ENCODE results near the gene PTPN11.

Gene PTPN11

DNA sequence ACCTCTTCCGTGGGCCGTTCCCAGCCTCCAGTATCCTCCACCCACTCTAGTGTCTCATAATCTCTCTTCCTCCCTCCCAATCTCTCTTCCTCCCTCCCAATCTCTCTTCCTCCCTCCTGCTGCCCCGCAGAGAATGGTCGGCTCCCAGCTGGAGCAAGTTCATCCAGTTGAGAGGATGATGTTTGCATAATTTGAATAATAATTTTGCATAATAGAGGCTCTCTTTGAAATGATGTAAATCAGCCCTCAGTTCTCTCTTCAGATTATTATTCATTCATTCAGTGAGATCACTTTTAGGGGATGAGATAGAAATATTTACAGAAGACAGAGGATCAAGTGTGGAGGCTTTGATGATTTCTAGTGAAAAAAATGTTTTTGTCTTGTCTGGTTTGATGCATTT is 125.0 kb downstream of the PTPN11 start:
- DNase-seq (ENCODE audit: low read depth, low spot score), result no peak

DNA sequence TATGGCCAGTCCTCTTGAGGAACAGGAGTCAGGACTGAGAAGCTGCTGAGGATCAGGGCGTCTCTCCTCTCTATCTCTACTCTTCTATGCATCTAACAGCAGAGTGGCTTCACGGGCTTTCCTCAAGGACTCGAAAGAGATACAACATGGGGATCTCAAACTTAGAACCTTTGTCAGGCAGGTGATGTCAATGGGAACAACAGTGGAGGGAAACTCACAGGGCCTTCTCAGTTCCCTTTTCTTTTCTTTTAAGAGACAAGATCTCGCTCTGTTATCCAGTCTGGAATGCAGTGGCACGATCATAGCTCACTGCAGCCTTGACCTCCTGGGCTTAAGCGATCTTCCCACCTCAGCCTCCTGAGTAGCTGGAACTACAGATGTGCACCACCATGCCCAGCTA is 127.6 kb downstream of the PTPN11 start:
- no peak for DNase-seq (ENCODE audit: low read depth, low spot score)

DNA sequence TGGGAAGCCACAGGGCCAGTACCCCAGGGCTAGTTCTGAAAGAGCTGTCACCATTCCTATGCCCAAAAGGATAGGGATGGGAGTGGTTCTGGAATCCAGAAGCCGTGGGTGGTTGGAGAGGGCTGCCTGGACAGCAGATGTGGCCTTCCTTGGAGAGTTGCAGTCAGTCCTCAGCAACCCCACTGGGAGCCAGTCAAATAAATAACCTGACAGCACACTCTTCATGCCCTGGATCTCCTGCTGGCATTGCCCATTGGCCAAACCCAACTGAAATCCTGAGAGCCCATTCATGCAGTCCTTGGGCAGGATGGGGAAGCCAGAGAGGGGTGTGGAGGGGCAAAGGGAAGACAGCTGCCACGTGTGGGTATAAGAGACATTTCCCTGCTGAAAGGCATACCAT is 128.2 kb downstream of the PTPN11 start:
- DNase-seq (ENCODE audit: low read depth, low spot score), result no peak

- DNase-seq (ENCODE audit: low read depth, low spot score), result no peak
These were observed 130.3 kb downstream of the PTPN11 start for GRCh38 chr12:112549031-112549430.

DNA sequence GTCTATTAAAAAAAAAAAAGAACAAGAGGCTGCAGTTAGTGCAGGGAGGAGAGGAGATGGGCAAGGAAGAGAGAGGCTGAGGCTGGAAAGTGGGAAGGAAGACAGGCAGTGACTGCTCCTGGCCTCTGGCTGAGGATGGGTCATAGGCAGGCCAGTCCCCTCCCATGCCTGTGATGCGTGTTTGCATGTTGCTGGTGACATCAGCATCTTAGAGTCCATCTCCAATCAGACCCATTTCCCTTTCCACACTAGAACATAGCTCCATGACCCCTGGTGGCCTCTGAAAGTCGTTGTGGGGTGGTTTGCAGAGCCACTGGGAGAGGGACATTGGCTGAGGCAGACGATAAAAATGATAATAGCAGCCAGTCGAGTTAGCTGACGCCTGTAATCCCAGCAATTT is 132.9 kb downstream of the PTPN11 start:
- no peak for DNase-seq (ENCODE audit: low read depth, low spot score)

DNA sequence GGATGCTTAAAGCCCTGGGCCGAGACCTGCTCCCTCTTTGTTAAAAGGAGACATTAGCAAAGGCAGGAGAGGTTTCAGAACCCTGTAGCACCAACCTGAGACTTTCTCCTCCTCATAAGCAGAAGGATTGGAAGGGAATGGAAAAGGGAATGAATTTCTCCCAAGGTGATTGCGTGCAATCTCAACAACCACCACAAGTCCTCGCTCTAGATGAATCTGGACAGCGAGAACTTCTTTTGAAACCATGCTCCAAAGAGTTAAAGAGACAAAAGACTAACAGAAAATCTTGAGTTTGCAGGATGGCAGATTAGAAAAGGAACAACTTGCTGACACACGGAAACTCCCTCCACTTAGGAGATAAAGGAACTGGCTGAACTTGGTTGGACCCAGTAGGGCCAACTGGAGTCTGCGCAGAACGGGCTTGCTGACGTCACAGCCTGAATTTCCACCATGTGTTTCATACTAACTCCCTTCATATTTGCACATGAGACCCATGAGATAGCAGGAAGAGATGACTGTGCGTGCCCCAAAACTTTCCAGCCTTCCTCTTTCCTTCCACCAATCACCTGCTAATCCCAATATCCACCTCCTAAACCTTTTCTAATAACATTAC is 137.0 kb downstream of the PTPN11 start:
- DNase-seq (ENCODE audit: low read depth, low spot score), result no peak

GRCh38 chr12:112557951-112558630 is 139.3 kb downstream of the PTPN11 start:
- no peak for DNase-seq (ENCODE audit: low read depth, low spot score)

All from astrocyte of the hippocampus (primary cell).